D721Med (cell line): ENCODE results near the gene TIAL1.

Experiments used
- DNase-seq: peaks from one replicate; pipeline ENCODE4 v3.0.0; 2011; ENCODE audit warnings: low spot score; ENCODE audit not compliant: insufficient read length
- FAIRE-seq: peaks from 2 replicates; lab custom pipeline; 2011; peaks lifted over from hg19 to GRCh38; lab: Jason Lieb, UNC
- TF ChIP-seq, protein P1 (sequence below): IDR thresholded peaks from 2 replicates; pipeline ENCODE4 v1.5.1; 2012; ENCODE audit warnings: mild to moderate bottlenecking, control low read depth; ENCODE audit not compliant: insufficient read depth; ENCODE audit errors: missing control alignments

Gene TIAL1

GRCh38 chr10:119546009-119546408 lies 50.8 kb downstream of the TIAL1 start:
- FAIRE-seq (no peak), DNase-seq (no peak)
- TF ChIP-seq, protein P1, sequence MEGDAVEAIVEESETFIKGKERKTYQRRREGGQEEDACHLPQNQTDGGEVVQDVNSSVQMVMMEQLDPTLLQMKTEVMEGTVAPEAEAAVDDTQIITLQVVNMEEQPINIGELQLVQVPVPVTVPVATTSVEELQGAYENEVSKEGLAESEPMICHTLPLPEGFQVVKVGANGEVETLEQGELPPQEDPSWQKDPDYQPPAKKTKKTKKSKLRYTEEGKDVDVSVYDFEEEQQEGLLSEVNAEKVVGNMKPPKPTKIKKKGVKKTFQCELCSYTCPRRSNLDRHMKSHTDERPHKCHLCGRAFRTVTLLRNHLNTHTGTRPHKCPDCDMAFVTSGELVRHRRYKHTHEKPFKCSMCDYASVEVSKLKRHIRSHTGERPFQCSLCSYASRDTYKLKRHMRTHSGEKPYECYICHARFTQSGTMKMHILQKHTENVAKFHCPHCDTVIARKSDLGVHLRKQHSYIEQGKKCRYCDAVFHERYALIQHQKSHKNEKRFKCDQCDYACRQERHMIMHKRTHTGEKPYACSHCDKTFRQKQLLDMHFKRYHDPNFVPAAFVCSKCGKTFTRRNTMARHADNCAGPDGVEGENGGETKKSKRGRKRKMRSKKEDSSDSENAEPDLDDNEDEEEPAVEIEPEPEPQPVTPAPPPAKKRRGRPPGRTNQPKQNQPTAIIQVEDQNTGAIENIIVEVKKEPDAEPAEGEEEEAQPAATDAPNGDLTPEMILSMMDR, result no peak

DNA sequence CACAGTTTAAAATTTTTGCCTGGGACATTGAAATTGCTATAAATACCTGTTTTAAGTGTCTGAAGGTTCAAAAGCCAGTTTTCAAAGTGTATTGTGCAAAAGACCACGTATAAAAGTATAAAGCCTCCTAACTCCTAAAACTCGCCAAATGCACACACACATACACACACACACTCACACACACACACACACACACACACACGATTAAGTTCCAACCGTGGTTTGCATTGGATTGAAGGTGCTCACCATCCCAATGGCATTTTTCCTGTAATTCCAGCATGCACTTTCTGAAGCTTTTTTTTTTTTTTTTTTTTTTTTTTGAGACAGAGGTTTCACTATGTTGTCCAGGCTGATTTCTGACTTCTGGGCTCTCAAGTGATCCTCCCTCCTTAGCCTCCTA lies 51.5 kb downstream of the TIAL1 start:
- DNase-seq (no peak), FAIRE-seq (no peak)
- TF ChIP-seq, protein P1, result no peak

GRCh38 chr10:119543814-119544642 lies 52.7 kb downstream of the TIAL1 start:
- FAIRE-seq (no peak), DNase-seq (no peak)
- TF ChIP-seq, protein P1, result no peak

GRCh38 chr10:119542988-119543813 lies 53.6 kb downstream of the TIAL1 start:
- TF ChIP-seq, protein P1, result peak; percentile 41
- DNase-seq (no peak), FAIRE-seq (no peak)

DNA sequence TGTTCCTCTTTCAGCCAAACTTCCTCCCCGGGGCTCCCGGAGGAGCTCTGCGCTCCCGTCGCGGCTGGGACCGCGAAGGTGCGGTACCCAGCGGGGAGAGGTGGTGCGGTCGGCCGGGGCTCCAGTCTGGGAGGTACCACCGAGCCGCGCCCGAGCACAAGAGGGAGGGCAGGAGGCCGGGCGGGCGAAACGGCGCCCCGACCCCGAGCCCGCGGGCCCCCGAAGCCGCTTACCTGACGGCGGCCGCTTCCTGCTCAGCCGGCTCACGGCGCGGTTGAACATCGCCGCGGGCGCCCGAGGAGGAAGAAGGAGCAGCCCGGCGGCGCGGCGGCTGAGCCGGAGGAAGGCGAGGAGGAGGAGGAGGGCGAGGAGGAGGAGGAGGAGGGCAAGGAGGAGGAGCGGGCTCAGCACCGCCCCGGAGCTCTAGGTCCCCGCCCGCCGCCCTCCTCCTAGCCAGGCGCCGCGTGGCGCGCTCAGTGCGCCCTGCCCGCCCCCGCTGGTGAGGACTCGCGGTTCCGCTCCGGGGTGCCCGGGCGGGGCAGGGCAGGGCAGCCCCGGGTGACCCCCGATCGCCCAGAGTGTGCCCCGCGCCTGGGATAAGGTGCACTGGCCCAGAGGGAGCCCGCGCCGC lies 54.3 kb downstream of the TIAL1 start, which contains the start of gene RGS10:
RGS10 (minus strand) TSS at position 363 of the 631 bp plus-strand sequence; CDS start at position 282, 81 bp downstream.
- TF ChIP-seq, protein P1, result no peak
- FAIRE-seq (no peak), DNase-seq (no peak)

GRCh38 chr10:119541459-119542356 lies 55.1 kb downstream of the TIAL1 start:
- DNase-seq (no peak), FAIRE-seq (no peak)
- TF ChIP-seq, protein P1, result no peak
